HL-60/S4 treated with retinoic acid at 250 ng/mL for 4 days and 3 days (cell line): ENCODE results near the gene CCND2.

Source experiments
- in situ Hi-C: fragments of 300-500 bp; cut with MboI; formaldehyde crosslinking; loops from 2 replicates; pipeline ENCODE4 v1.7.0; 2022; ENCODE audit warnings: low sequenced_read_pairs

The CCND2 gene

DNA sequence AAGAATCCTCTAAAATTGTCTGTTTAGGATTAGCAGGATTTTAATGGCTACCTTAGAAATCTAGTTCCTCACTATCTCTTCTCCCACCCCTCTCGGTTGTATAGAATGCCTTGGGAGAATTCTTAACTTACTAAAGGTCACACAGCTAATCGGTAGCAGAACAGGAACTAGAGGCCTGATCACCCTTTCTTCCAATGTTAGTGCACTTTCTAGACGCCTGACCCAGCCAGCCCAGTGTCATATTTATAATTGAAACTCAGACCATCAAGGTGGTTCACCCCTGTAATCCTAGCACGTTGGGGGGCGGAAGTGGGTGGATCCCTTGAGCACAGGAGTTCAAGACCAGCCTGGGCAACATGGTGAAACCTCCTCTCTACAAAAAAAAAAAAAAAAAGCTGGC lies 49.2 kb downstream of the CCND2 start:
- in situ Hi-C loops, result no loop called here
